Suprapubic skin (tissue), 3 donors: ENCODE data around the gene SDHB.

ENCODE experiments used
- CTCF ChIP-seq, 2 donors: fragments of 200-600 bp in 1 of 2; fragments of 450-650 bp in 1 of 2; sonication (generic) in 1 of 2; IDR thresholded peaks; one replicate each; pipeline ENCODE4 v1.5.1; 2016 to 2019; ENCODE audit warnings: antibody characterized with exemption in 2 of 2, mild to moderate bottlenecking in 1 of 2, moderate library complexity in 1 of 2
- EP300 ChIP-seq: sonication (generic); formaldehyde crosslinking; IDR thresholded peaks from one replicate; pipeline ENCODE4 v1.6.1; 2017; ENCODE audit warnings: antibody characterized with exemption
- POLR2A ChIP-seq, 2 donors: fragments of 450-650 bp; IDR thresholded peaks; one replicate each; pipeline ENCODE4 v1.6.1; 2017; ENCODE audit warnings: antibody characterized with exemption in 2 of 2, mild to moderate bottlenecking in 2 of 2, moderate library complexity in 2 of 2

DNA sequence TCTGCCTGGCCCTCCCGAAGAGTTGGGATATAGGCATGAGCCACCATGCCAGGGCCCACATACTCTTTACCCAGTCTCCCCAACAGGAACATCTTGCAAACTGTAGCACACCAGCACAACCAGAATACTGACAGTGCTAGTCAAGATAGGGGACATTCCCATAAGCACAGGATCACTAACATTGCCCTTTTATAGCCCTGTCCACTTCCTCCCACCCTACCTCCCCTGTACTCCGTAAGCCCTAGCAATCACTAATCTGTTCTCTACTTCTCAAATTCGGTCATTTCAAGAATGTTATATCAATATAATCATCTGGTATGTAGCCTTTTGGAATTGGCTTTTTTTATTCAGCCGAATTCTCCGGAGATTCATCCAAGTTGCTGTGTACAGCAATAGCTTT is 5.9 kb downstream of the SDHB start:
- TF ChIP-seq CTCF (IDR thresholded peaks at IDR 0.05) (no peak), EP300 (no peak), POLR2A (IDR thresholded peaks at IDR 0.05) (no peak)
